H1 (cell line): ENCODE measurements around the gene DPM3. TPM values are rescaled to one million over a fixed set of nuclear protein-coding genes. Genes with fewer than 3 reads are reported as not detected.

Source experiments
- CHD1 ChIP-seq: IDR thresholded peaks from 2 replicates; pipeline ENCODE4 v1.6.1; 2012; ENCODE audit warnings: low read depth, low read length, improper control_type of control experiment
- CHD2 ChIP-seq: IDR thresholded peaks from 2 replicates; pipeline ENCODE4 v1.6.1; 2012; ENCODE audit warnings: low read length, improper control_type of control experiment
- CHD7 ChIP-seq: fragments of 300-600 bp; sonication (generic); IDR thresholded peaks from 2 replicates; pipeline ENCODE4 v1.7.1; 2012; ENCODE audit warnings: low read length, moderate library complexity, mild to moderate bottlenecking, inconsistent platforms; ENCODE audit not compliant: insufficient replicate concordance
- GABPA ChIP-seq: IDR thresholded peaks from 2 replicates; pipeline ENCODE4 v1.6.1; 2011; ENCODE audit warnings: mild to moderate bottlenecking, low read length, moderate library complexity, borderline replicate concordance; ENCODE audit not compliant: insufficient read depth
- HDAC6 ChIP-seq: IDR thresholded peaks from one replicate; pipeline ENCODE4 v1.7.1; 2012; ENCODE audit warnings: low read depth, mild to moderate bottlenecking, inconsistent platforms, low read length, moderate library complexity
- JUND ChIP-seq: IDR thresholded peaks from 2 replicates; pipeline ENCODE4 v1.6.1; 2011; ENCODE audit warnings: mild to moderate bottlenecking, improper control_type of control experiment, low read length
- polyA plus RNA-seq, 7 experiments: library from polyadenylated mRNA; depleted of rRNA in 3 of 7; stranded (reverse) in 5 of 7; unstranded in 2 of 7; fragments of >200 nt in 5 of 7; fragments of 200-250 nt in 2 of 7; gene quantifications; 1 replicate in 5 of 7; 2 replicates in 1 of 7; 4 replicates in 1 of 7; pipeline versions ENCODE4 v1.2.1 to v1.2.3, GENCODE V29; 2011 to 2013; ENCODE audit warnings: missing spikeins in 2 of 7, mixed read lengths in 2 of 7
- total RNA-seq: library from RNA; stranded (reverse); fragmentation: NEBNext Ultra II Directional; extraction: Animal tissue kit (Norgen Biotek cat#: 25700); gene quantifications from 2 replicates; pipeline ENCODE4 v1.2.1, GENCODE V29; 2021
- TF ChIP-seq, protein P1 (sequence below): IDR thresholded peaks from 2 replicates; pipeline ENCODE4 v1.6.1; 2011; ENCODE audit warnings: low read depth, mild to moderate bottlenecking, low read length; ENCODE audit not compliant: insufficient read depth

The DPM3 gene
- total and polyA plus RNA-seq, 2 of the 8 experiments (the other 6 are each of a cell fraction or from before 2014, with no cell fraction given): 44.8 to 227 TPM

DNA sequence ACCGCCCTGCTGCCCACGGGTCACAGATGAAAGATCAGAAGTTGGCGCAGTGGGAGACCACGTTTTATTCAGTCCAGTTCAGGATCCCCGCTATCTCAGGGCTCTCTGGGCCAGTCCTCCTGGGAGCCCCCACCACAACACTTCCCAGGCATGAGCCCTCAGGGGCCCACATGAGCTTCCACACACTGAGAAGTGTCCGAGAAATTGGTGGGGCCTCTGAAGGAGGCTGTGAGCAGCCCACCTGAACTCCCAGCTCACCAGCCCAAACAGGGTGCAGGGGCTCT lies 45.4 kb upstream of the DPM3 start (continued):
- no peak for TF ChIP-seq CHD7
- no peak for TF ChIP-seq CHD2
- TF ChIP-seq JUND: no peak
- no peak for TF ChIP-seq HDAC6
- no peak for TF ChIP-seq CHD1
- TF ChIP-seq, protein P1, sequence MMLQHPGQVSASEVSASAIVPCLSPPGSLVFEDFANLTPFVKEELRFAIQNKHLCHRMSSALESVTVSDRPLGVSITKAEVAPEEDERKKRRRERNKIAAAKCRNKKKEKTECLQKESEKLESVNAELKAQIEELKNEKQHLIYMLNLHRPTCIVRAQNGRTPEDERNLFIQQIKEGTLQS: no peak
- TF ChIP-seq GABPA: no peak
- TF ChIP-seq, all 59 proteins: peak for 0
